Gastroesophageal sphincter (tissue), 4 donors: ENCODE data around the gene A4GALT. TPM values are rescaled to one million over a fixed set of nuclear protein-coding genes. Genes with fewer than 3 reads are reported as not detected.

Experiments
- ATAC-seq: fragments of 150-250 bp; one replicate; pipeline ENCODE4 v1.9.1; 2016; ENCODE audit warnings: mild to moderate bottlenecking, moderate library complexity
- H3K27ac ChIP-seq, 4 donors: fragments of 200-600 bp; sonication (generic) in 3 of 4; 1 replicate in 3 of 4; 2 replicates in 1 of 4; pipeline ENCODE4 v1.5.1; 2016 to 2019
- H3K27me3 ChIP-seq: fragments of 200-600 bp; sonication (generic); one replicate; pipeline ENCODE4 v1.5.1; 2019
- H3K36me3 ChIP-seq, 2 donors: fragments of 200-600 bp; sonication (generic); one replicate each; pipeline ENCODE4 v1.5.1; 2019; ENCODE audit warnings: control low read depth in 1 of 2
- H3K4me1 ChIP-seq, 3 donors: fragments of 200-600 bp; sonication (generic); 1 replicate in 2 of 3; 2 replicates in 1 of 3; pipeline ENCODE4 v1.5.1; 2016 to 2019; ENCODE audit warnings: control low read depth in 2 of 3
- H3K4me3 ChIP-seq, 2 donors: fragments of 200-600 bp; sonication (generic); one replicate each; pipeline ENCODE4 v1.5.1; 2019; ENCODE audit warnings: mild to moderate bottlenecking in 1 of 2, moderate library complexity in 1 of 2
- H3K9me3 ChIP-seq, 3 donors: fragments of 200-600 bp; sonication (generic); one replicate each; pipeline ENCODE4 v1.5.1; 2017 to 2019; ENCODE audit warnings: control low read depth in 2 of 3
- EP300 ChIP-seq: sonication (generic); formaldehyde crosslinking; IDR thresholded peaks from one replicate; pipeline ENCODE4 v1.6.1; 2017; ENCODE audit warnings: antibody characterized with exemption, mild to moderate bottlenecking
- POLR2A ChIP-seq, 2 donors: fragments of 450-650 bp; IDR thresholded peaks; one replicate each; pipeline ENCODE4 v1.6.1; 2017; ENCODE audit warnings: antibody characterized with exemption in 2 of 2, mild to moderate bottlenecking in 2 of 2, moderate library complexity in 1 of 2
- POLR2AphosphoS5 ChIP-seq: sonication (generic); formaldehyde crosslinking; IDR thresholded peaks from one replicate; pipeline ENCODE4 v1.6.1; 2017; ENCODE audit warnings: antibody characterized with exemption
- WGBS, 2 donors: methylation state at CpG; one replicate each; pipeline ENCODE4 v1.1.5; 2018; ENCODE audit warnings: low coverage in 1 of 2; 5-methylcytosine and 5-hydroxymethylcytosine counted together
- total RNA-seq, 4 donors: library from RNA; depleted of rRNA; stranded (reverse); fragments of >200 nt; gene quantifications; one replicate each; pipeline ENCODE4 v1.1.0, GENCODE V29; 2016
- TF ChIP-seq, protein P1 (sequence below), 4 experiments: fragments of 200-600 bp in 2 of 4; fragments of 450-650 bp in 2 of 4; sonication (generic) in 1 of 4; IDR thresholded peaks; one replicate each; pipeline ENCODE4 v1.5.1; 2017 to 2019; ENCODE audit warnings: antibody characterized with exemption in 4 of 4, mild to moderate bottlenecking in 2 of 4, moderate library complexity in 2 of 4

A4GALT gene
- total RNA-seq, 4 donors from 2014 or later = 36.9 to 70.9 (median 55.3) TPM

GRCh38 chr22:42645938-42646568 lies 74.6 kb downstream of the A4GALT start:
- Histone ChIP-seq H3K27ac (peak overlapping the region; percentile 30 to 93 (median 90)), H3K9me3 (no peaks in the 10 kb centered on the region), H3K36me3 (no peaks in the 10 kb centered on the region), H3K4me1 (peaks cover 0 to 78% (median 54%) of the 10 kb centered on the region in 3 donors), H3K4me3 (peak overlapping the region; percentile 0 to 87), H3K27me3 (no peaks in the 10 kb centered on the region)
- 20 to 47% methylated on average over 1 to 4 of the region's 13 CpGs for WGBS, 2 donors
- TF ChIP-seq POLR2A (IDR thresholded peaks at IDR 0.05) (no peak), EP300 (no peak), POLR2AphosphoS5 (no peak)
- TF ChIP-seq, protein P1, sequence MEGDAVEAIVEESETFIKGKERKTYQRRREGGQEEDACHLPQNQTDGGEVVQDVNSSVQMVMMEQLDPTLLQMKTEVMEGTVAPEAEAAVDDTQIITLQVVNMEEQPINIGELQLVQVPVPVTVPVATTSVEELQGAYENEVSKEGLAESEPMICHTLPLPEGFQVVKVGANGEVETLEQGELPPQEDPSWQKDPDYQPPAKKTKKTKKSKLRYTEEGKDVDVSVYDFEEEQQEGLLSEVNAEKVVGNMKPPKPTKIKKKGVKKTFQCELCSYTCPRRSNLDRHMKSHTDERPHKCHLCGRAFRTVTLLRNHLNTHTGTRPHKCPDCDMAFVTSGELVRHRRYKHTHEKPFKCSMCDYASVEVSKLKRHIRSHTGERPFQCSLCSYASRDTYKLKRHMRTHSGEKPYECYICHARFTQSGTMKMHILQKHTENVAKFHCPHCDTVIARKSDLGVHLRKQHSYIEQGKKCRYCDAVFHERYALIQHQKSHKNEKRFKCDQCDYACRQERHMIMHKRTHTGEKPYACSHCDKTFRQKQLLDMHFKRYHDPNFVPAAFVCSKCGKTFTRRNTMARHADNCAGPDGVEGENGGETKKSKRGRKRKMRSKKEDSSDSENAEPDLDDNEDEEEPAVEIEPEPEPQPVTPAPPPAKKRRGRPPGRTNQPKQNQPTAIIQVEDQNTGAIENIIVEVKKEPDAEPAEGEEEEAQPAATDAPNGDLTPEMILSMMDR (IDR thresholded peaks at IDR 0.05) = no peak
- ATAC-seq = no peak

GRCh38 chr22:42645341-42645937 lies 75.2 kb downstream of the A4GALT start:
- Histone ChIP-seq H3K4me3 (peak overlapping the region in 1 of 2 donors; percentile 87), H3K27ac (peak overlapping the region; percentile 30 to 93 (median 90)), H3K4me1 (peaks cover 0 to 78% (median 54%) of the 10 kb centered on the region in 3 donors), H3K27me3 (no peaks in the 10 kb centered on the region), H3K9me3 (no peaks in the 10 kb centered on the region), H3K36me3 (no peaks in the 10 kb centered on the region)
- TF ChIP-seq POLR2AphosphoS5 = peak; percentile 20
- TF ChIP-seq POLR2A (IDR thresholded peaks at IDR 0.05) = peak in 1 of 2 donors; percentile 19
- no peak for TF ChIP-seq EP300
- WGBS, 2 donors = 60% methylated on average over 1 of the region's 19 CpGs; no CpG with 5 or more reads in 1 of the 2 donors
- no peak for ATAC-seq

DNA sequence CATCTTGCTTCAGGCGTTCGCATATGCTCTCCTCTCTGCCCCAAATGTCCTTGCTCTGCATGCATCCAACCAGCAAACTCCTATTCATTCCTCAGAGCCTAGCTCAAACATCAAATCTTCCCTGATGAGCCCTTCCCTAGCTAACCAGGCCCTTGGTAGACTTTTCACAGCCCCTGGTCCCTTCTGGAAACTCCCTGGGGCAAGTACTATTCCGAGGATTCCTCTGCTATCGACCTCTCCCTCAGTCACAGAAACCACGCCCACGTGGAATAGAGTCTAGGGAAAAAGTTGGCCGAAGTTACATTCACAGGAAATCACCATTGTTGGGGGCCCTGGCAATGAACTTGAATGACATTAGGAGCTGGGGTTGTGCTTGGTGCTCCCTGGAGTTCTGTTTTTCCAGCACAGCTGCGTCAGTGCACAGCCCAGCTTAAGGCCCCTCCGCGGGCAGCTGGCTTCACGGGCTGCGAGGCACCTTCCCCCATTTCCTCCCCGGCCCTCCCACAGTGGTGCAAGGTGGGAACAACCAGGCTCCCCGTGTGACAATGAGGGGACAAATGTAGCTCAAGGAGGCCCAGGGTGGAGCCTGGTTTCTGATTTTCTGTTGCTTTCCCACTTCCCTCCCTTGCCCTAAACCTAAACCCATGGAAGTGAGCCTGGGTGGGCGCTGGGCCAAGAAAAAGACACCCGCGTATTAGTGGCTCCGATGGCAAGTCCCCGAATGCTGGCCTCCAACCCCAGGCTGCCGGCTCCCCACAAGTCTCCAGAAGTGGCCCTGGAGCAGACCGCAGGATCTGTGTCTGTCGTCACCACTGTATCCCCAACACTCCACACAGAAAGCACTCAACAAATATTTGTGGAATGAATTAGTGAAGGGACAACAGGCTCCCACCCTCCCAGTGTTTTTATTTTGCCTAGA lies 76.0 kb downstream of the A4GALT start:
- peak overlapping the region in 1 of 2 donors; percentile 87 for H3K4me3 ChIP-seq
- peaks cover 0 to 81% (median 54%) of the 10 kb centered on the region in 3 donors for H3K4me1 ChIP-seq
- H3K9me3 ChIP-seq = no peaks in the 10 kb centered on the region
- no peak for TF ChIP-seq EP300
- TF ChIP-seq, protein P1 (IDR thresholded peaks at IDR 0.05) = peak in 1 of 4 experiments; percentile 2
- no peak for ATAC-seq
- WGBS, 2 donors = 8 to 12% methylated on average over 9 to 15 of the region's 22 CpGs
- H3K27me3 ChIP-seq = no peaks in the 10 kb centered on the region
- peak overlapping the region; percentile 30 to 93 (median 90) for H3K27ac ChIP-seq
- no peaks in the 10 kb centered on the region for H3K36me3 ChIP-seq

DNA sequence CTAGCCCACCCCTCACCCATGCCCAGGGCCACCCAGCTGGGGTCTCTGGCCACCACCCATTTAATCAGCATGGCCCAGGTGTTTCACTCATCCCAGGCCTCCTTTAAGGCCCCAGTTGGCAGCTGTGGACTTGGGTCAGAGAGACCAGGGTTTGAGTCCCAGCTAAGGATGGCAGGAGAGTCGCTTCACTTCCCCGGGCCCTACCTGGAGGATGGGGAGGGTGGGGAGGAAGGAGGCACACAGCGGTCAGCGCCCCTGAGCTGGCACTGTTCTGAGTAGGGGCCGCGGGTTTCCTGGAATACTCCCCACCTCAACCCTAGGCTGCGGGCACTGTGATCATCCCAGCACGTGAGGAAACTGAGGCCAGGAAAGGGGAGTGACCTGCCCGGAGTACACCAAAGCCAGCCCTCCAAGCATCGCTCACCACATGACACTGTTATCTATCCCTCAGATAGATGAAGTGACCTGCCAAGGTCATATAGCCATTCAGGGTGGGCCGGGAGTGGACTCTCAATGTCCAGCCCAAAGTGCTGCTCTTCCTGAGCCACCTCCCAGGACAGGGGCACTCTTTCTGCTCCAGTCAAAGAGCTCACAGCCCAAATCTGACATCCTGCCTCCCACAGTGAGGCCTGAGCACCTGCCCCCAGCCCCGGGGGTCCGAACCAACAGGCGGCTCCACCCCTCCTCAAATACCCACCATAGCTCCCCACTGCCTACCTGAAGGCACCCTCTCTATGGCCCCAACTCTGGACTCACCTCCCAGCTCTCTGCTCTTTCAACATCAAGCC lies 76.8 kb downstream of the A4GALT start:
- H3K9me3 ChIP-seq = no peaks in the 10 kb centered on the region
- no peak for ATAC-seq
- H3K27me3 ChIP-seq = no peaks in the 10 kb centered on the region
- H3K4me3 ChIP-seq = peak overlapping the region in 1 of 2 donors; percentile 87
- no peaks in the 10 kb centered on the region for H3K36me3 ChIP-seq
- 85% methylated on average over 5 of the region's 14 CpGs; no CpG with 5 or more reads in 1 of the 2 donors for WGBS, 2 donors
- H3K4me1 ChIP-seq = peaks cover 0 to 83% (median 54%) of the 10 kb centered on the region in 3 donors
- TF ChIP-seq POLR2A (IDR thresholded peaks at IDR 0.05) = no peak
- TF ChIP-seq, protein P1 (IDR thresholded peaks at IDR 0.05) = no peak
- H3K27ac ChIP-seq = peak overlapping the region in 3 of 4 donors; percentile 89 to 93 (median 92)
